WTC11 (cell line): ENCODE measurements around the gene CHD1L.

Source experiments
- ELF4 ChIP-seq: sonication (generic); formaldehyde crosslinking; IDR thresholded peaks from 2 replicates; pipeline ENCODE4 v1.8.1; 2022; ENCODE audit warnings: low read depth, mild to moderate bottlenecking, moderate library complexity, missing genetic modification reagents
- EMX1 ChIP-seq: fragments of 250-450 bp; sonication (Bioruptor Pico); IDR thresholded peaks from 2 replicates; pipeline ENCODE4 v1.8.0; 2021; ENCODE audit warnings: mild to moderate bottlenecking
- HMGA2 ChIP-seq: fragments of 250-450 bp; sonication (Bioruptor Pico); IDR thresholded peaks from 2 replicates; pipeline ENCODE4 v1.4.0; 2021; ENCODE audit warnings: mild to moderate bottlenecking, moderate library complexity
- NFATC4 ChIP-seq: fragments of 250-450 bp; sonication (Bioruptor Pico); IDR thresholded peaks from 2 replicates; pipeline ENCODE4 v1.9.0; 2021; ENCODE audit warnings: mild to moderate bottlenecking
- TEAD4 ChIP-seq: sonication (generic); formaldehyde crosslinking; IDR thresholded peaks from 2 replicates; pipeline ENCODE4 v1.8.0; 2022; ENCODE audit warnings: mild to moderate bottlenecking, missing genetic modification reagents
- ZNF232 ChIP-seq: sonication (generic); formaldehyde crosslinking; IDR thresholded peaks from 2 replicates; pipeline ENCODE4 v1.8.0; 2022; ENCODE audit warnings: mild to moderate bottlenecking, missing genetic modification reagents
- TF ChIP-seq, protein P1 (sequence below): fragments of 200-600 bp; IDR thresholded peaks from 2 replicates; pipeline ENCODE4 v1.8.0; 2022; ENCODE audit warnings: antibody characterized with exemption
- TF ChIP-seq, protein P2 (sequence below): sonication (generic); formaldehyde crosslinking; IDR thresholded peaks from 2 replicates; pipeline ENCODE4 v1.8.1; 2022; ENCODE audit warnings: mild to moderate bottlenecking, missing genetic modification reagents, moderate library complexity, borderline replicate concordance
- TF ChIP-seq, protein P3 (sequence below): sonication (generic); formaldehyde crosslinking; IDR thresholded peaks from 2 replicates; pipeline ENCODE4 v1.8.1; 2023; ENCODE audit warnings: mild to moderate bottlenecking, missing genetic modification reagents, borderline replicate concordance
- TF ChIP-seq, protein P4 (sequence below): sonication (generic); formaldehyde crosslinking; IDR thresholded peaks from 2 replicates; pipeline ENCODE4 v1.8.0; 2022; ENCODE audit warnings: mild to moderate bottlenecking, missing genetic modification reagents
- TF ChIP-seq, protein P5 (sequence below): sonication (generic); formaldehyde crosslinking; IDR thresholded peaks from 2 replicates; pipeline ENCODE4 v1.8.1; 2023; ENCODE audit warnings: mild to moderate bottlenecking, missing genetic modification reagents, moderate library complexity
- TF ChIP-seq, protein P6 (sequence below): sonication (generic); formaldehyde crosslinking; IDR thresholded peaks from 2 replicates; pipeline ENCODE4 v1.8.1; 2022; ENCODE audit warnings: low read depth, mild to moderate bottlenecking, moderate library complexity, missing genetic modification reagents, borderline replicate concordance
- TF ChIP-seq, protein P7 (sequence below): fragments of 250-450 bp; sonication (Bioruptor Pico); conservative IDR thresholded peaks from 2 replicates; pipeline ENCODE4 v1.9.0; 2021; ENCODE audit warnings: mild to moderate bottlenecking

DNA sequence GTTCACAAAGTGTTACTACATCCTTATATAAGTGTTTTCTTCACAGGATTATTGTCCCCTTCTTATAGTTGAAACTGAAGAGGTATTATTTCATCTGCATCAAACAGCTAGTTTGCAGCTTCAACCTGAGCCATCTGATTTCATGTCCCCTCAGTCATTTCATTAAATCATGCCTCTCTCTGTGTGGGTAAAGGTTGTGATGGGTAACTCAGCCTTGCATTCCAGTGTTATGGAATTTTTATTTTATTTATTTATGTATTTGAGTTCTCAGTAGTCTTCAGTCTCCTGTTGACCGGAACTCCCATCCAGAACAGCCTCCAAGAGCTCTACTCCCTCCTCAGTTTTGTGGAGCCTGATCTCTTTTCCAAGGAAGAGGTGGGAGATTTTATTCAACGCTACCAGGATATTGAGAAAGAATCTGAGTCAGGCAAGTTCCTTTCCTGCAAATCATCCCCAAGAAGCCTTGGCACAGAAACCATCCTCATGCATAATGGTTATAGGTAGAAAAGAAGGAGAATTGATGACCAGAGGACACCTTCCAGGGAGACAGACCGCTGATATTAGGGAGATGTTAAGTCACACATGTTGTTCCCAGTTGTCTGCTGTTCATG lies 21.8 kb downstream of the CHD1L start:
- TF ChIP-seq, protein P1, sequence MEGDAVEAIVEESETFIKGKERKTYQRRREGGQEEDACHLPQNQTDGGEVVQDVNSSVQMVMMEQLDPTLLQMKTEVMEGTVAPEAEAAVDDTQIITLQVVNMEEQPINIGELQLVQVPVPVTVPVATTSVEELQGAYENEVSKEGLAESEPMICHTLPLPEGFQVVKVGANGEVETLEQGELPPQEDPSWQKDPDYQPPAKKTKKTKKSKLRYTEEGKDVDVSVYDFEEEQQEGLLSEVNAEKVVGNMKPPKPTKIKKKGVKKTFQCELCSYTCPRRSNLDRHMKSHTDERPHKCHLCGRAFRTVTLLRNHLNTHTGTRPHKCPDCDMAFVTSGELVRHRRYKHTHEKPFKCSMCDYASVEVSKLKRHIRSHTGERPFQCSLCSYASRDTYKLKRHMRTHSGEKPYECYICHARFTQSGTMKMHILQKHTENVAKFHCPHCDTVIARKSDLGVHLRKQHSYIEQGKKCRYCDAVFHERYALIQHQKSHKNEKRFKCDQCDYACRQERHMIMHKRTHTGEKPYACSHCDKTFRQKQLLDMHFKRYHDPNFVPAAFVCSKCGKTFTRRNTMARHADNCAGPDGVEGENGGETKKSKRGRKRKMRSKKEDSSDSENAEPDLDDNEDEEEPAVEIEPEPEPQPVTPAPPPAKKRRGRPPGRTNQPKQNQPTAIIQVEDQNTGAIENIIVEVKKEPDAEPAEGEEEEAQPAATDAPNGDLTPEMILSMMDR, result no peak
- TF ChIP-seq, protein P2, sequence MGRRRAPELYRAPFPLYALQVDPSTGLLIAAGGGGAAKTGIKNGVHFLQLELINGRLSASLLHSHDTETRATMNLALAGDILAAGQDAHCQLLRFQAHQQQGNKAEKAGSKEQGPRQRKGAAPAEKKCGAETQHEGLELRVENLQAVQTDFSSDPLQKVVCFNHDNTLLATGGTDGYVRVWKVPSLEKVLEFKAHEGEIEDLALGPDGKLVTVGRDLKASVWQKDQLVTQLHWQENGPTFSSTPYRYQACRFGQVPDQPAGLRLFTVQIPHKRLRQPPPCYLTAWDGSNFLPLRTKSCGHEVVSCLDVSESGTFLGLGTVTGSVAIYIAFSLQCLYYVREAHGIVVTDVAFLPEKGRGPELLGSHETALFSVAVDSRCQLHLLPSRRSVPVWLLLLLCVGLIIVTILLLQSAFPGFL (CRISPR knock-in tag), result no peak
- TF ChIP-seq HMGA2 (CRISPR knock-in tag) (no peak), ZNF232 (no peak), TEAD4 (CRISPR knock-in tag) (no peak), NFATC4 (no peak), EMX1 (no peak), ELF4 (CRISPR knock-in tag) (no peak)
- TF ChIP-seq, protein P3, sequence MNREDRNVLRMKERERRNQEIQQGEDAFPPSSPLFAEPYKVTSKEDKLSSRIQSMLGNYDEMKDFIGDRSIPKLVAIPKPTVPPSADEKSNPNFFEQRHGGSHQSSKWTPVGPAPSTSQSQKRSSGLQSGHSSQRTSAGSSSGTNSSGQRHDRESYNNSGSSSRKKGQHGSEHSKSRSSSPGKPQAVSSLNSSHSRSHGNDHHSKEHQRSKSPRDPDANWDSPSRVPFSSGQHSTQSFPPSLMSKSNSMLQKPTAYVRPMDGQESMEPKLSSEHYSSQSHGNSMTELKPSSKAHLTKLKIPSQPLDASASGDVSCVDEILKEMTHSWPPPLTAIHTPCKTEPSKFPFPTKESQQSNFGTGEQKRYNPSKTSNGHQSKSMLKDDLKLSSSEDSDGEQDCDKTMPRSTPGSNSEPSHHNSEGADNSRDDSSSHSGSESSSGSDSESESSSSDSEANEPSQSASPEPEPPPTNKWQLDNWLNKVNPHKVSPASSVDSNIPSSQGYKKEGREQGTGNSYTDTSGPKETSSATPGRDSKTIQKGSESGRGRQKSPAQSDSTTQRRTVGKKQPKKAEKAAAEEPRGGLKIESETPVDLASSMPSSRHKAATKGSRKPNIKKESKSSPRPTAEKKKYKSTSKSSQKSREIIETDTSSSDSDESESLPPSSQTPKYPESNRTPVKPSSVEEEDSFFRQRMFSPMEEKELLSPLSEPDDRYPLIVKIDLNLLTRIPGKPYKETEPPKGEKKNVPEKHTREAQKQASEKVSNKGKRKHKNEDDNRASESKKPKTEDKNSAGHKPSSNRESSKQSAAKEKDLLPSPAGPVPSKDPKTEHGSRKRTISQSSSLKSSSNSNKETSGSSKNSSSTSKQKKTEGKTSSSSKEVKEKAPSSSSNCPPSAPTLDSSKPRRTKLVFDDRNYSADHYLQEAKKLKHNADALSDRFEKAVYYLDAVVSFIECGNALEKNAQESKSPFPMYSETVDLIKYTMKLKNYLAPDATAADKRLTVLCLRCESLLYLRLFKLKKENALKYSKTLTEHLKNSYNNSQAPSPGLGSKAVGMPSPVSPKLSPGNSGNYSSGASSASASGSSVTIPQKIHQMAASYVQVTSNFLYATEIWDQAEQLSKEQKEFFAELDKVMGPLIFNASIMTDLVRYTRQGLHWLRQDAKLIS (CRISPR knock-in tag), result no peak
- TF ChIP-seq, protein P4, sequence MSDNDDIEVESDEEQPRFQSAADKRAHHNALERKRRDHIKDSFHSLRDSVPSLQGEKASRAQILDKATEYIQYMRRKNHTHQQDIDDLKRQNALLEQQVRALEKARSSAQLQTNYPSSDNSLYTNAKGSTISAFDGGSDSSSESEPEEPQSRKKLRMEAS (CRISPR knock-in tag), result no peak
- TF ChIP-seq, protein P5, sequence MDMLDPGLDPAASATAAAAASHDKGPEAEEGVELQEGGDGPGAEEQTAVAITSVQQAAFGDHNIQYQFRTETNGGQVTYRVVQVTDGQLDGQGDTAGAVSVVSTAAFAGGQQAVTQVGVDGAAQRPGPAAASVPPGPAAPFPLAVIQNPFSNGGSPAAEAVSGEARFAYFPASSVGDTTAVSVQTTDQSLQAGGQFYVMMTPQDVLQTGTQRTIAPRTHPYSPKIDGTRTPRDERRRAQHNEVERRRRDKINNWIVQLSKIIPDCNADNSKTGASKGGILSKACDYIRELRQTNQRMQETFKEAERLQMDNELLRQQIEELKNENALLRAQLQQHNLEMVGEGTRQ, result no peak
- TF ChIP-seq, protein P6, sequence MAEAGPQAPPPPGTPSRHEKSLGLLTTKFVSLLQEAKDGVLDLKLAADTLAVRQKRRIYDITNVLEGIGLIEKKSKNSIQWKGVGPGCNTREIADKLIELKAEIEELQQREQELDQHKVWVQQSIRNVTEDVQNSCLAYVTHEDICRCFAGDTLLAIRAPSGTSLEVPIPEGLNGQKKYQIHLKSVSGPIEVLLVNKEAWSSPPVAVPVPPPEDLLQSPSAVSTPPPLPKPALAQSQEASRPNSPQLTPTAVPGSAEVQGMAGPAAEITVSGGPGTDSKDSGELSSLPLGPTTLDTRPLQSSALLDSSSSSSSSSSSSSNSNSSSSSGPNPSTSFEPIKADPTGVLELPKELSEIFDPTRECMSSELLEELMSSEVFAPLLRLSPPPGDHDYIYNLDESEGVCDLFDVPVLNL (CRISPR knock-in tag), result no peak
- TF ChIP-seq, protein P7, sequence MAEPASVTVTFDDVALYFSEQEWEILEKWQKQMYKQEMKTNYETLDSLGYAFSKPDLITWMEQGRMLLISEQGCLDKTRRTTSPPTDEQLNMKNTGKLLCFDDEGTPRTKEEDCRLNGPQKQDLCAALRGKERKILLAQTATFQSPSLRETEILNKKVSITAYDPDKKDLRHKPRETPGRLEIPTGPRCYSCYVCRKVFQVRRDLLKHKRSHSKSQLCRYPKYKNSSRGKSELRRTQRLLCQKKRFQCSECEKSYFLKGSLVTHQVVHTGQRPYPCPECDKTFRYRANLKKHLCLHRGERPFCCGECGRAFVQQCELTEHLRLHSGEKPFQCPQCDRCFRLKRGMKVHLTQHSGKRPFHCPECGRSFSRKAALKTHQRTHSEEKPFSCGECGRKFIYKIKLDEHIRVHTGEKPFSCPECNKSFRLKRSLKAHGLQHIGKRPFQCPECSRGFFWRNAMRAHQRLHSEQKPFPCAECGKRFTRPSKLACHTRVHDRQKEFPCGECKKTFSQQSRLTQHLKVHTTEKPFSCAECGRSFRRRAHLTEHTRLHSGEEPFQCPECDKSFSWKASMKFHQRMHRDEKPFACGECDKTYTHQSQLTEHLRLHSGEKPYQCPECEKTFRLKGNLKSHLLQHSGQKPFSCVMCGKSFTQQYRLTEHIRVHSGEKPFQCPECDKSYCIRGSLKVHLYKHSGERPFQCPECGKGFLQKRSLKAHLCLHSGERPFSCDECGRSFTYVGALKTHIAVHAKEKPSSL (CRISPR knock-in tag), result no peak
